ENCODE data around the gene KCNH8.

KCNH8 gene

GRCh38 chr3:19149368-19149767 is 1.1 kb downstream of the KCNH8 start:
- Mint-ChIP-seq H3K27me3 (peaks cover 41% of the 10 kb centered on the region), H3K4me1 (peaks cover 26% of the 10 kb centered on the region), H3K27ac (no peak overlapping the region), H3K4me3 (no peak overlapping the region), H3K36me3 (no peaks in the 10 kb centered on the region), H3K9me3 (peaks cover 6% of the 10 kb centered on the region)
- peak; percentile 58 for DNase-seq
- CTCF ChIA-PET = no interaction called here

DNA sequence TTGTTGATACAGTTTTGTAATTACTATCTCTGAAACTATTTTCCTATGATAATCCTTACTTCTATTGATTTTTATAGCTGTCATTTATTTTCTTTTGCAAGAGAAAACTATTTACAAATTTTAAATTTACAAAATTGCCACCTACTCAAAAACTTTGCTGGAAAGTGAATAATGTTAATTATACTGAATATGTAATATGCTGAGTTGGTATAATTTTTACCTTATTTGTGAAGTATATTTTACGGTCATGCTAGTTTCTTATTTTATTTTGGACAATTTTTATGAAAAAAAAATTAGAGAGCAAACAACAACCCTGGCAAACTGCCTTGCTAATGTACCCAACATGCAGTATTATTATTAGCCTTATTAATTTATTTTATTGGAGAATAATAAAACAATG is 2.9 kb downstream of the KCNH8 start:
- Mint-ChIP-seq H3K27ac (no peak overlapping the region), H3K4me3 (no peak overlapping the region), H3K27me3 (peaks cover 36% of the 10 kb centered on the region), H3K9me3 (no peaks in the 10 kb centered on the region), H3K4me1 (peaks cover 20% of the 10 kb centered on the region), H3K36me3 (no peaks in the 10 kb centered on the region)
- CTCF ChIA-PET = no interaction called here
- DNase-seq = no peak

- H3K27ac Mint-ChIP-seq = no peak overlapping the region
- H3K4me1 Mint-ChIP-seq = no peaks in the 10 kb centered on the region
- DNase-seq = no peak
- peaks cover 4% of the 10 kb centered on the region for H3K27me3 Mint-ChIP-seq
- no peaks in the 10 kb centered on the region for H3K36me3 Mint-ChIP-seq
- CTCF ChIA-PET = no interaction called here
- H3K9me3 Mint-ChIP-seq = no peaks in the 10 kb centered on the region
- H3K4me3 Mint-ChIP-seq = no peak overlapping the region
These were observed 6.5 kb downstream of the KCNH8 start for GRCh38 chr3:19154693-19155250.

DNA sequence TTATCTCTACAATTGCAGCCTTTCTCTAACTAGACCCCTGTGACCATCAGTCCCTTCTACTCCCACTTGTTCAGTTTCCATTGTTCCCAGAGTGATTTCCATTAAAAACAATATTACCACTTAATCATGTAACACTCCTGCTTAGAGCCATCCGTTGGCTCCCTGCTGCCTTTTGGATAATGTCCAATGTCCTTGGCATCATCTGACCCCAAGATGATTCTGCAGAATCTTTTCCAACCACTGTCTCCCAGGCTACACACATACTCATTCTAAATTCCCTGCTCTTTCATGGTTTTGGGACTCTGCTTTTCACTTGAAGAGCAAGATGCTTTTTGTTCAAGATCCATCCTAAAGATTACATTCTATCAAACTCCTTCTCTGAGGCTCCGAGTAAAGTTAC is 7.1 kb downstream of the KCNH8 start:
- no peaks in the 10 kb centered on the region for H3K4me1 Mint-ChIP-seq
- DNase-seq = no peak
- H3K27ac Mint-ChIP-seq = no peak overlapping the region
- no peaks in the 10 kb centered on the region for H3K9me3 Mint-ChIP-seq
- no peak overlapping the region for H3K4me3 Mint-ChIP-seq
- no peaks in the 10 kb centered on the region for H3K36me3 Mint-ChIP-seq
- H3K27me3 Mint-ChIP-seq = peaks cover 4% of the 10 kb centered on the region
- CTCF ChIA-PET = no interaction called here

DNA sequence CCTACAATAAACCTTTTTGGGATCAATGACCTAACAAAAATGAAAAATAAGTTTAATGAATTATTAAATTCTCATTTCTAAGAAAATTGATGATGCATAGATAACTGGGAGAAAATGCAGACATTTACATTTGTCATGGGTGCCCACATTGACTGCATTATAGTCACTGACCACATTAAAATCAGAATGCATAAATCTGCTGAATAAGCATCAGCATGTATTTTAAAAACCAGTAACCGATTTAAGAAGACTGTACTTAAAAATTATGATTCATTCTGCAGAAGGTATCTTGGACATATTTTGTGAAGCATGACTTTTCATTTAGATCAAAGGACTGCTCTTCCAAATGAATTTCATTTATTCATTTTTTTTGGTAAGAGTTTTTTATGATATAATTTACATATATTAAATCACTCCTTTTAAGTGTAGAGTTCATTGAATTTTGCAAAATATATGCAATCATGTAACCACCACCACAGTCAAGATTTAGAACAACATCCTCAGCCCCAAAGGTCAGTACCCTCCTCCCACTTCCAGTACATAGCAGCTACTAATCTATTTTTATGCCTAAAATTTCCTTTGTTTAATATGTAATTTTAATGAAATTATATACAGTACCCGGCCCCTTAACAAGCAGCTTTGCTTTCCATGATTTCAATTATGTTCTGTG is 11.8 kb downstream of the KCNH8 start:
- Mint-ChIP-seq H3K27ac (no peak overlapping the region), H3K4me1 (no peaks in the 10 kb centered on the region), H3K4me3 (no peak overlapping the region), H3K9me3 (no peaks in the 10 kb centered on the region), H3K36me3 (no peaks in the 10 kb centered on the region), H3K27me3 (no peaks in the 10 kb centered on the region)
- DNase-seq = no peak
- CTCF ChIA-PET = no interaction called here

DNA sequence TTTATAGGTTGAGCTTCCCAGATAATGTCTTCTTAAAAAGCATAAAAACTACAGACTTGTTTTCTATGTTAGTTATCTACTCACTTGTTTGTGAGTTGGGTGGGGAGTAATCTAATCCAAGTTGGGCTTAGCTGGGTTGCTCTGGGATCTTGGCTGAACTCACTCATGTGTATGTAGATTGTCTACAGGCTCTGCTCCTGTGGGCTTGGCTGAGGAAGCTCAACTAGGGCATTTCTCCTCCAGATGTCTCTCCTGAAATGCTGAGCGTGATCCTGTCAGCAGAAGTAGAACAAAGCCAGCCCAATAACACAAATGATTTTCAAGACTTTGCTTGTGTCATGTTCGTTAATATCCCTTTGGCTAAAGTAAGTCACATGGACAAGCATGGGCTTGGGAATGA is 17.3 kb downstream of the KCNH8 start:
- no peaks in the 10 kb centered on the region for H3K4me1 Mint-ChIP-seq
- H3K27ac Mint-ChIP-seq = no peak overlapping the region
- H3K27me3 Mint-ChIP-seq = no peaks in the 10 kb centered on the region
- H3K36me3 Mint-ChIP-seq = no peaks in the 10 kb centered on the region
- no peak for DNase-seq
- CTCF ChIA-PET = no interaction called here
- H3K9me3 Mint-ChIP-seq = no peaks in the 10 kb centered on the region
- no peak overlapping the region for H3K4me3 Mint-ChIP-seq

DNA sequence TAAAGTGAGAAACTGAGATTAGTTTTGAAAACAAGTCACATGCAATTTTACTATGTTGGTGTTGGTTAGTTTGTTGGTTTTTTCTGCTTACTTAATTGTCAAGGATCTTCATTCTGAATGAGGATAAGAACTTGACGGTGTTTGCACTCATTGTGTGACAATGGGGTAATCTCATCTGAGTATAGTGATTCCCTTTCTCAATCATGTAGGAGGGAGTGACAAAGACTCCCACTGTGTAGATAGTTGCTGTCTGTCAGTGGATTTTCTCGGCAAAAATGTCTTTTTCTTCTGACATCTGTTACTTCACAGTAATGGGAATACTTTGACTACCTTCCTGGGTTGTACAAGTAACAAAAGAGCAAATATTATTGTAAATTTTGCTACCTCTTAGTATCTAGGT is 23.5 kb downstream of the KCNH8 start:
- Mint-ChIP-seq H3K27ac (no peak overlapping the region), H3K9me3 (no peaks in the 10 kb centered on the region), H3K27me3 (no peaks in the 10 kb centered on the region), H3K4me3 (no peak overlapping the region), H3K36me3 (no peaks in the 10 kb centered on the region), H3K4me1 (no peaks in the 10 kb centered on the region)
- CTCF ChIA-PET = no interaction called here
- no peak for DNase-seq

- no peaks in the 10 kb centered on the region for H3K4me1 Mint-ChIP-seq
- no peak for DNase-seq
- no peak overlapping the region for H3K27ac Mint-ChIP-seq
- no peaks in the 10 kb centered on the region for H3K9me3 Mint-ChIP-seq
- H3K27me3 Mint-ChIP-seq = no peaks in the 10 kb centered on the region
- CTCF ChIA-PET = no interaction called here
- no peaks in the 10 kb centered on the region for H3K36me3 Mint-ChIP-seq
- H3K4me3 Mint-ChIP-seq = no peak overlapping the region
These were observed 25.6 kb downstream of the KCNH8 start for GRCh38 chr3:19173945-19174344.

- CTCF ChIA-PET = no interaction called here
- Mint-ChIP-seq H3K27ac (no peak overlapping the region), H3K36me3 (no peaks in the 10 kb centered on the region), H3K4me3 (no peak overlapping the region), H3K9me3 (no peaks in the 10 kb centered on the region), H3K27me3 (no peaks in the 10 kb centered on the region), H3K4me1 (no peaks in the 10 kb centered on the region)
- no peak for DNase-seq
These were observed 35.3 kb downstream of the KCNH8 start for GRCh38 chr3:19183584-19183983.

DNA sequence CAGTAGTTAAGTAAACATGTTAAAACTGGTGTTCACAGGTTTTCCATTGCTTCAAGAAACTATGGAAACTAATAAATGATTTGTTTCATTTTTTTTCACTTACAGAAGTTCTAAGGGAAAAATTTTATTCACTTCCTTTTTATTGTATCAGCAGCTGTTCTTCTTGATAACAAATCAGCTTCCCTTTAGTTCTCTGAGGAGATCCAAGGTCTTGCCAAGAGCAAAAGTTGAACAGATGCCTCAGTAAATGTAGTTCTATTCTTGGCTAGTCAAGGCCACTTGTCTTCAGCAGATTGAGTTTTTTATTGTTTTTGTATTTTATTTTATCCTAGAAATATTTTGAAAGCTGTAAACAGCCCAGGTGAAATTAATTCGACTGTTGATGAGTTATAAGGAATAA is 41.8 kb downstream of the KCNH8 start:
- CTCF ChIA-PET = interaction anchor here (0.6 to 1.8 kb wide), 2 partner anchors 43 to 217 kb away, joined by 3 to 10 read pairs; no protein-coding TSS in a partner anchor

GRCh38 chr3:19190602-19191001 is 42.3 kb downstream of the KCNH8 start:
- no peaks in the 10 kb centered on the region for H3K9me3 Mint-ChIP-seq
- H3K4me1 Mint-ChIP-seq = peaks cover 4% of the 10 kb centered on the region
- H3K27ac Mint-ChIP-seq = no peak overlapping the region
- no peaks in the 10 kb centered on the region for H3K27me3 Mint-ChIP-seq
- H3K4me3 Mint-ChIP-seq = no peak overlapping the region
- CTCF ChIA-PET = interaction anchor here (0.6 to 1.8 kb wide), 2 partner anchors 44 to 218 kb away, joined by 3 to 10 read pairs; no protein-coding TSS in a partner anchor
- DNase-seq = no peak
- H3K36me3 Mint-ChIP-seq = no peaks in the 10 kb centered on the region

More for the DNA sequence above, 41.8 kb downstream of the KCNH8 start:
- no peaks in the 10 kb centered on the region for H3K9me3 Mint-ChIP-seq
- peaks cover 4% of the 10 kb centered on the region for H3K4me1 Mint-ChIP-seq
- H3K27me3 Mint-ChIP-seq = no peaks in the 10 kb centered on the region
- no peak for DNase-seq
- no peak overlapping the region for H3K4me3 Mint-ChIP-seq
- H3K36me3 Mint-ChIP-seq = no peaks in the 10 kb centered on the region
- no peak overlapping the region for H3K27ac Mint-ChIP-seq

DNA sequence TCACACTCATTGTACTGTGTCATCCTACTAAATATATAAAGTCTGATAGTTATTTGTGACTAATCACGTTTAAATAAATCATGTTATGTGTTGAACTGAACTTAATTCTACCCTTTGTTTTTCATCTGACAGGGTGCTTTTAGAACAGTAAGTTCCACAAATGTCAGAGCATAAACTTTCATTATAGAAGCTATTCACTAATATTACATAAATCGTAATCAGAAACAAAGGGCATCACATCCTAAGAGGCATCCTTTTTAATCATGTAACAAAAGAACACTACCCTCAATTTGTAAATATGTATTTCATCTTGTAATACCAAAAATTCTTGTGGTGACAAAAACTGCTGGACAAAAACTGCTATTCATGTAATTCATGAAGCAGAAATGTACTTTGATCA is 50.8 kb downstream of the KCNH8 start:
- H3K36me3 Mint-ChIP-seq = no peaks in the 10 kb centered on the region
- H3K4me1 Mint-ChIP-seq = no peaks in the 10 kb centered on the region
- no peaks in the 10 kb centered on the region for H3K27me3 Mint-ChIP-seq
- CTCF ChIA-PET = no interaction called here
- H3K27ac Mint-ChIP-seq = no peak overlapping the region
- DNase-seq = no peak
- no peak overlapping the region for H3K4me3 Mint-ChIP-seq
- no peaks in the 10 kb centered on the region for H3K9me3 Mint-ChIP-seq

DNA sequence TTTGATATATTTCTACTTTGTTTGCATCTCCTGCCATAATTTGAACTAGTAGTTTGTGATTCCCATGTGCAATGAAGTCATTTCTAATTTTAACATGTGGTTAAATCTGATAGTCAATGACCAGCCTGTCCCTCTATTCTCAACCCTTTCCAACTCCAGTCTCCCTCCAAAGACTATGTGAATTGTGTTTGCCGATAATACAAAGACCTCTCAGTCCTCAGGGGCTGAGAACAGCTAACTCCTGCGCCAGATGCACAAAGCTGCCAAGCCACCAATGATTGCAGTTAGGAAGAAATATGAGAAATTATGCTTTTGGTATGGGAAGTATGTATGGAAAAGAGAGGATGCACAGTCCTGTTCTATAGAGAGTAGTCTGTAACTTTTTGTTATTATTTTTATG is 54.0 kb downstream of the KCNH8 start:
- Mint-ChIP-seq H3K27me3 (peaks cover 4% of the 10 kb centered on the region), H3K4me1 (no peaks in the 10 kb centered on the region), H3K9me3 (no peaks in the 10 kb centered on the region), H3K36me3 (no peaks in the 10 kb centered on the region), H3K27ac (no peak overlapping the region), H3K4me3 (no peak overlapping the region)
- no peak for DNase-seq
- CTCF ChIA-PET = no interaction called here

GRCh38 chr3:19202754-19203153 is 54.4 kb downstream of the KCNH8 start:
- Mint-ChIP-seq H3K4me1 (no peaks in the 10 kb centered on the region), H3K36me3 (no peaks in the 10 kb centered on the region), H3K27me3 (peaks cover 4% of the 10 kb centered on the region), H3K9me3 (no peaks in the 10 kb centered on the region), H3K27ac (no peak overlapping the region), H3K4me3 (no peak overlapping the region)
- CTCF ChIA-PET = no interaction called here
- no peak for DNase-seq

DNA sequence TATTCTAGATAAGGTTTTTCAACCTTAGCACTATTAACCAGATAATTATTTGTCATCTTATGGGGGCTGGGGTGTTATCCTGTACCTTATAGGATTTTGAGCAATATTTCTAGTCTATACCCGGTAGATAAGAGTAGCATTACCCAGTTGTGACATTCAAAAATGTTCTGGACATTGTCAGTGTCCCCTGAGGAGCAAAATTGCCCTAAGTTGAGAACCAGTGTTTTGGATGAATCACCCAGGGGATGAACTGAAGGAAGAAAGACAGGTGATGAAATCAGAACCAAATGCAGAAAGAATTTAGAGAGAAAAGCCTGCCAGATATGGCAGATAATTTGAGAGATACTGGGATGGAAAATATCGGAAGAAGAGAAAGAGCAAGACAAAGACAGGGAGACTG is 58.2 kb downstream of the KCNH8 start:
- Mint-ChIP-seq H3K9me3 (no peaks in the 10 kb centered on the region), H3K4me3 (no peak overlapping the region)

More for the DNA sequence above, 58.2 kb downstream of the KCNH8 start:
- CTCF ChIA-PET = no interaction called here
- Mint-ChIP-seq H3K27ac (no peak overlapping the region), H3K4me1 (no peaks in the 10 kb centered on the region), H3K27me3 (peaks cover 4% of the 10 kb centered on the region), H3K36me3 (no peaks in the 10 kb centered on the region)
- DNase-seq = no peak

Data from activated naive CD4-positive, alpha-beta T cell treated with anti-CD3 and anti-CD28 coated beads, Interleukin-2, amount 10 ng/mL, durations not matched to agents 7 days and 5 days (primary cell).